Measurements from ENCODE around the gene ATP5PO. TPM values are rescaled to one million over a fixed set of nuclear protein-coding genes. Genes with fewer than 3 reads are reported as not detected.

ATP5PO gene
- total and polyA plus RNA-seq, 12 donors, result 551 to 1,557 (median 857) TPM

GRCh38 chr21:33962290-33962689 is 46.7 kb upstream of the ATP5PO start:
- intact Hi-C loops (cut with DNase I), result no loop called here
- no peaks in the 10 kb centered on the region for H3K27me3 ChIP-seq
- H3K36me3 ChIP-seq, result no peaks in the 10 kb centered on the region
- ATAC-seq, result no peak
- no peak overlapping the region for H3K4me3 ChIP-seq
- H3K4me1 ChIP-seq, result peaks cover 0 to 10% (median 0%) of the 10 kb centered on the region in 9 donors
- DNase-seq, result no peak
- 94 to 97% methylated on average over 6 of the region's 6 CpGs for WGBS, 2 donors
- TF ChIP-seq CTCF (IDR thresholded peaks at IDR 0.05), result no peak
- peaks cover 0 to 27% (median 6%) of the 10 kb centered on the region in 11 donors for H3K9me3 ChIP-seq
- H3K27ac ChIP-seq, result no peak overlapping the region

GRCh38 chr21:33961061-33961460 is 45.5 kb upstream of the ATP5PO start:
- ATAC-seq, result no peak
- peaks cover 0 to 27% (median 6%) of the 10 kb centered on the region in 11 donors for H3K9me3 ChIP-seq
- H3K27ac ChIP-seq, result no peak overlapping the region
- no peak overlapping the region for H3K4me3 ChIP-seq
- 76 to 92% methylated on average over 6 of the region's 6 CpGs for WGBS, 2 donors
- intact Hi-C loops (cut with DNase I), result no loop called here
- DNase-seq, result no peak
- TF ChIP-seq CTCF (IDR thresholded peaks at IDR 0.05), result no peak
- H3K36me3 ChIP-seq, result no peaks in the 10 kb centered on the region
- no peaks in the 10 kb centered on the region for H3K27me3 ChIP-seq
- H3K4me1 ChIP-seq, result no peaks in the 10 kb centered on the region

GRCh38 chr21:33959680-33960079 is 44.1 kb upstream of the ATP5PO start:
- intact Hi-C loops (cut with DNase I), result no loop called here
- no peak overlapping the region for H3K27ac ChIP-seq
- H3K9me3 ChIP-seq, result peaks cover 0 to 27% (median 6%) of the 10 kb centered on the region in 11 donors
- H3K36me3 ChIP-seq, result no peaks in the 10 kb centered on the region
- no peak for TF ChIP-seq CTCF (IDR thresholded peaks at IDR 0.05)
- DNase-seq, result no peak
- no peak overlapping the region for H3K4me3 ChIP-seq
- H3K27me3 ChIP-seq, result no peaks in the 10 kb centered on the region
- no peak for ATAC-seq
- H3K4me1 ChIP-seq, result no peaks in the 10 kb centered on the region

- intact Hi-C loops (cut with DNase I), result no loop called here
- H3K27ac ChIP-seq, result no peak overlapping the region
- H3K27me3 ChIP-seq, result no peaks in the 10 kb centered on the region
- no peak for TF ChIP-seq CTCF (IDR thresholded peaks at IDR 0.05)
- H3K4me1 ChIP-seq, result peaks cover 0 to 18% (median 0%) of the 10 kb centered on the region in 9 donors
- no peaks in the 10 kb centered on the region for H3K36me3 ChIP-seq
- peaks cover 0 to 12% (median 0%) of the 10 kb centered on the region in 11 donors for H3K9me3 ChIP-seq
- WGBS, 2 donors, result 99 to 100% methylated on average over 2 of the region's 2 CpGs
- no peak overlapping the region for H3K4me3 ChIP-seq
- ATAC-seq (no peak), DNase-seq (no peak)
These were observed 38.8 kb upstream of the ATP5PO start for GRCh38 chr21:33954395-33954794.

All from heart right ventricle (tissue), 16 donors.